GM18868 (cell line): Measurements from ENCODE around the gene RAPGEF1.

ENCODE experiments used
- ATAC-seq: cut with Tn5 transposase; IDR thresholded peaks from one replicate; pipeline ENCODE4 v1.9.1; 2021; ENCODE audit warnings: mild to moderate bottlenecking, moderate library complexity; ENCODE audit not compliant: unreplicated experiment

RAPGEF1 gene

DNA sequence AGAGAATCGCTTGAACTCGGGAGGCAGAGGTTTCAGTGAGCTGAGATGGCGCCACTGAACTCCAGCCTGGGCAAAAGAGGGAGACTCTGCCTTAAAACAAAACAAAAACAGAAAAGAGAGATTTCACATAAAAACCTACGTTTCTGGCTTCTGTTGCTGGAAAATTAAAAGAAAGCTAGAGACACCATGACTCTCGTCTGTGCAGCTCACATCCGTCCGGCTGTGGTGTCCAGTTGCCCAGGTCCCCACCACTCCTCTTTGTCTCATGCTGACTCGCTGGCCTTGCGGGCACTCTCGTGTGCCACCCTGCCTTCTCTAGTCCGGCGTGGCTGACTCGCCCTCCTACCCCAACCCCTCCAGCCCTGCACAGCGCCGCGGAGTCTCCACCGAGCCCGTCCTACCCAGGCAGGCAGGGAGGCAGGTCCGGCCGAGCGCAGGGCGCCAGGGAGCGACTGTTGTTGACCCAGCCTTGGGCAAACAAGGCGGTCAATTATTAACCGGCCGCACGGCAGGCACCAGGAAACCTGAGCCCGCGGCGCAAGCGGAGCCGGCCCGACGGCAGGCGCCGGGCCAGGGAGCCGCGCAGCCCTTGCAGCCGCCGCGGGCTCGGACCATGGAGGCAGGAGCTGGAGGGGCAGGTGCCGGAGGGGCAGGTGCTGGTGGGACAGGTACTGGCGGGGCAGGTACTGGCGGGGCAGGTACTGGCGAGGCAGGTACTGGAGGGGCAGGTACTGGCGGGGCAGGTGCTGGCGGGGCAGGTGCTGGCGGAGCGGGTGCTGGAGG, 194.7 kb downstream of the RAPGEF1 start, which contains the start of gene PRRT1B:
PRRT1B (plus strand) TSS at position 521 of the 783 bp plus-strand sequence; CDS start at position 614, 93 bp downstream.
- ATAC-seq = no peak

- ATAC-seq = no peak
Observed at GRCh38 chr9:131543141-131543540, 196.7 kb downstream of the RAPGEF1 start.

DNA sequence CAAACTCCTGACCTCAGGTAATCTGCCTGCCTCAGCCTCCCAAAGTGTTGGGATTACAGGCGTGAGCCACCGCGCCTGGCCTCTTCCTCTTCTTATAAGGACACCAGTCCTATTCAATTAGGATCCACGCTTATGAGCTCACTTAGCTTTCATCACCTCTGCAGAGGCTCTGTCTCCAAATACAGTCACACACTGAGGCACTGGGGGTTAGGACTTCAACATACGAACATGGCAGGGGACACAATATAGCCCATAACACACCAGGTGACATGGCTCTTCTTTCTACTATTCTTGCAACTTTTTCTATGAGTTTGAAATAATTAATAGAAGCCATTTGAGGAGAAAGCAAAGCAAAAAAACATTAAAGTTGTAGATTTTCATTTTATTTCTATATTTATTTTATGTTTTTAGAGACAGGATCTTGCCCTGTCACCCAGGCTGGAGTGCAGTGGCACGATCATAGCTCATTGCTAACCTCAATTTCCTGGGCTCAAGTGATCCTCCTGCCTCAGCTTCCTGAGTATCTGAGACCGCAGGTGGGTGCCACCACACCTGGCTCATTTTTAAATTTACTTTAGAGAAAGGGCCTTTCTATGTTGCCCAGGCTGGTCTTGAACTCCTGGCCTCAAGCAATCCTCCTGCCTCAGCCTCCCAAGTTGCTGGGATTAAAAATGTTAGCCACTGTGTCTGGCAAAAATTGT, 200.5 kb downstream of the RAPGEF1 start:
- ATAC-seq = no peak

DNA sequence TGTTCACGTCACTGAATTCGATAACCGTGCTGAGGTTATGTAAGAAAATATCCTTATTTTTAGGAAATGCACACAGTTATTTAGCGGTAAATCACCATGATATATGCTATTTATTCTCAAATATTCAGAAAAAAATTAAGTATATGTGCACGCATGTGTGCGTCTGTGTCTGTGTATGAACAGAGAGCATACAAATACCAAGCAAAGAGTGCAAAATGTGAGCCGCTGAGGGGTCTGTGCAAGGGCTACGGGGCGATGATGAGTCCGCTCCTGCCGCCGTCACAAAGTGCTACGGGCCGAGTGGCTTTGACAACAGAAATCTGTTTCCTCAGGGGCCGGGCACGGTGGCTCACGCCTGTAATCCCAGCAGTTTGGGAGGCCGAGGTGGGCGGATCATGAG, 201.9 kb downstream of the RAPGEF1 start:
- no peak for ATAC-seq

DNA sequence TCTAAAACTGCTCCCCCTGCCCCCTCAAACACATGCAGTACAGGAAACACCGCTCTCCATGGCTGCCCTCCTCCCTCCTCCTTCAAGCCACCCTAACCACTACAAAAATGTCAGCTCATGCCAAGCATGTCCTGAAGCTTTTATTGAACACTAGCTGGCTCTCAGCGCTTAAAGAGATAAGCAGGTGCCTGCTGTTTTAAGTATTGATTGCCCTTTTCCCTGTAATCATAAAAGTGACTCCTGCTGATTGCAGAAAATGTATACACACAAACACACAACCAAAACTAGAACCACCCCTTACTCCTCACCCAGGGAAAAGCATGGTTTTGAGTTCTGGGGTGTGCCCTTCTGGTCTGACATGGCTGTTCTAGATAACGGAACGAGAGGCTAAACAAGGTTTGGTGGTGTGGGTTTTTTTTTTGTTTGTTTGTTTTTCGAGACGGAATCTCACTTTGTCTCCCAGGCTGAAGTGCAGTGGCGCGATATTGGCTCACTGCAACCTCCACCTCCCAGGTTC, 205.1 kb downstream of the RAPGEF1 start:
- ATAC-seq = no peak

DNA sequence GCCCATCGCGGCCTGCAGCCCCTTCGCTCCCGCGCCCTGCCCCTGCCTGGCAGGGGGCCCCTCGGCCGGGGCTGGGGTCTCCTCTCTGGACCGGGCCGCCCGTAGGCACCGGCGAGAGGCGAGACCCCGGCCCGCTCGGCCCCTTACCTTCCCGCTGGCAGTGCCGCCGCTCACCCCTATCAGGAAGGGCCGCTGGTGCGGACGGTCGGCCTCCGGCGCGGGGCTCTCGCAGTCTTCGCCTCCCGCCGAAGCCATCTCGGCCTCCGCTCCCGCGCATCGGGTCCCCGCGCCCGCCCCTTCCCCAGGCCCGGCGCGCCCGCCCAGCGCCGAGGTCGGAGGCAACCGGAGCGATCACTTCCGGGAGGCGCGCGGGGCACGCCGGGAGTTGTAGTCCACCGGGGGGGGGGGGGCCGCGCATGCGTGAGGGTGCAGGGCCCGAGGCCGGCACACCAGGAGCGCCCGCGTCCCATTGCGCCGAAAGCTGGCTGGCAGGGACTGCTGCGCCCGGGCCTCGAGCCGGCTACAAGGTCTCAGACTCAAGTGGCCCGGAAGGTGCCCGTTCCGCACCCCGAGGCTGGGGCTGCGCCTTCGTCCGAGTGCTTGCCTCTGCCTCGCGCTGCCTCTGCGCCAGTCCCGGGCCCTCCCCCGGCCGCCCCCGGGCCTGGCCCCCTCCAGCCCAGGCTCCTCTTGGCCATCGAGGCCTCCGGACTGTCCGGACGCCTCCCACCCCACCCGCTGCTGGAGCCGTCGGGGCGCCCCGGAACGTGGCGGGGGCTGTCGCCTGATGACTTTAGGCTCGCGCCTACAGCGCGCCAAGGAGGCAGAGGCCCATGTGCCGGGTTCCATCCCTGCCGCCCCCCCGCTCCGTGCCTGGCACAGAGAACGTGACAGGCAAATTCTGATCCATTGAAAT, 208.7 kb downstream of the RAPGEF1 start, which contains the start of gene UCK1:
UCK1 (minus strand) TSS at position 344 of the 913 bp plus-strand sequence; CDS start at position 255, 89 bp downstream.
- peak; percentile 75 for ATAC-seq

DNA sequence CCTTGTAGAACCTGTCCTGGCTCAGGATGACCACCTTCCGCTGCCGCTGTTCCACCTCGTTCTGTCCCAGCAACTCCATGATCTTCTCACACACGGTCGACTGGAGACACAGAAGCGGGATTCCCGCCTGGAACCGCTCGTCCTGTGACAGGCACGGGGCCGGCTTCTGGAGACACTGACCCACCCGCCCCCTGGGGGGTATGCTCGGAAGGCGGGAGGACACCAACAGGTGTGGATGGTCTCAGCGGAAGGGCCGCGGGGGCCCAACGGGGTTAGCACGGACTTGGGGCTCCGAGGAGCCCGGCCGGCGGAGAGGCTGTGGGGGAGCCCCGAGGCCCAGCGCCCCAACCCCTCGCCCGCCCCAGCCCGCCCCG, 209.3 kb downstream of the RAPGEF1 start:
- peak; percentile 27 for ATAC-seq

- ATAC-seq = no peak
Observed at GRCh38 chr9:131529597-131530545, 210.0 kb downstream of the RAPGEF1 start.

GRCh38 chr9:131528886-131529505, 210.9 kb downstream of the RAPGEF1 start:
- no peak for ATAC-seq

DNA sequence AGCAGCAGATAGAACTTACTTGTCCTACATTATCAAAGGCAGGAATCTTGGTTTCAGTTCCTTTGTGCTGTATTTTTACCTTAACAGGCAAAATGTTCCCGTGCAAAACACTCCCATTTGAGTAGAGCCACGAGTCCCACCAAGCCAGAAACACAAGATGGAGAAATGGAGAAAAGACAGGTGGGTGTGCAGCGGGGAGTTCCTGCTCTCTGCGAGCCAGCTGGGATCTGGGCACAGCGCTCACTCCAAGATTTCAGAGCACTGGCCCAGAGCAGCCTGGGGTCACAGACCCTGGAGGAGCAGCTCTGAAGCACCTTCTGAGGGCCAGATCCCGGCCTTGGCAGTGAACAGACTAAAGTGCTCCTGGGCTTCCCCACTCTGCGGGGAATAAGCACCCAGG, 211.7 kb downstream of the RAPGEF1 start:
- no peak for ATAC-seq
